ENCODE measurements around the gene ETS2.

Gene ETS2

DNA sequence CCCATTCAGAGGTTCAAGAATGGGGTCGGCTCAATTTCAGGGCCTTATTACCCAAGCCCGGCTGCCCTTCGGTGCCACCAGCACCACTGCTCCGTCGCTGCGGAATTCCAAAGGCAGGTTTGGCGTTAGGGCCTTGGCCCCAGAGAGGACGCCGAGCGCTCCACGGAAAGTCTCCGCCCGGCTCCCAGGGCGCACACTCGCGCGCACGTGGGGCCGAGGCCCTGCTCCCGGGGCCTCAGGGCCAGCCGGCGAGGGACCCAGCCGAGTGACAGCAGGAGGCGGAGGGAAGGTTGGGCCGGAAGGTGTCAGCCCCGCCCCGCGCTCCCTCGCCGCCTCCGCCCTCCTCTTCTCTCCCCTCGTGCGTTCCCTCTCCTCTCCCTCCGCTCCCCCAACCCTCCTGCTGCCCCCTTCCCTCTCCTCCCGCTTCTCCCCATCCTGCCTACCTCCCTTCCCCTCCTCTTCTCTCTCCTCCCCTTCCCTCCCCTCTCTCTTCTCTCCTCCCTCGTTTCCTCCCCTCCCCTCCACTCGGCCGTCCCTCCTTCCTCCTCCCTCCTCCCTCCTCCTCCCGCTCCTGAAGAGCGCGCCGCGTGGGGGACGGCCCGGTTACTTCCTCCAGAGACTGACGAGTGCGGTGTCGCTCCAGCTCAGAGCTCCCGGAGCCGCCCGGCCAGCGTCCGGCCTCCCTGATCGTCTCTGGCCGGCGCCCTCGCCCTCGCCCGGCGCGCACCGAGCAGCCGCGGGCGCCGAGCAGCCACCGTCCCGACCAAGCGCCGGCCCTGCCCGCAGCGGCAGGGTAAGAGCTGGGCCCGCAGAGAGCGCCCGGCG, at the start of gene ETS2:
Gene ETS2, plus strand, starts transcription at position 602 of the 825 bp plus-strand sequence. CDS start 4,106 bp downstream, outside the sequence.
- peak; percentile 92 for DNase-seq

DNA sequence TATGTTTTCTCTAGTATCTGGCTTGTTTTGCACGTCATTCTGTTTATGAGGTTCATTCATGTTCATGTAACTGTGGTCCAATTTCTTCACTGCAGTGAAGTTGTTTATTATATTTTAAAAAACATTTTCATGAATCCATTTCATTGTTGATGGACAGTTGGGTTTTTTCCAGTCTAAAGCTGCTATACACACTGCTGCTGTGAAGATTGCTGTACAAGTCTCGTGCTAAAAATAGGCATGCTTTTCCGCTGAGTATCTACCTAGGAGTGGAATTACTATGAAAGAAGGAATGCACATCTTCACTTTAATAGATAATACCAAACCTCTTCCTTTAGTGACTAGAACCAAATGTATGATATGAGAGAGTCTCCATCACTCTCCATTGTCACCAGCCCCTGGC, 49.0 kb upstream of the ETS2 start:
- DNase-seq, result no peak

DNA sequence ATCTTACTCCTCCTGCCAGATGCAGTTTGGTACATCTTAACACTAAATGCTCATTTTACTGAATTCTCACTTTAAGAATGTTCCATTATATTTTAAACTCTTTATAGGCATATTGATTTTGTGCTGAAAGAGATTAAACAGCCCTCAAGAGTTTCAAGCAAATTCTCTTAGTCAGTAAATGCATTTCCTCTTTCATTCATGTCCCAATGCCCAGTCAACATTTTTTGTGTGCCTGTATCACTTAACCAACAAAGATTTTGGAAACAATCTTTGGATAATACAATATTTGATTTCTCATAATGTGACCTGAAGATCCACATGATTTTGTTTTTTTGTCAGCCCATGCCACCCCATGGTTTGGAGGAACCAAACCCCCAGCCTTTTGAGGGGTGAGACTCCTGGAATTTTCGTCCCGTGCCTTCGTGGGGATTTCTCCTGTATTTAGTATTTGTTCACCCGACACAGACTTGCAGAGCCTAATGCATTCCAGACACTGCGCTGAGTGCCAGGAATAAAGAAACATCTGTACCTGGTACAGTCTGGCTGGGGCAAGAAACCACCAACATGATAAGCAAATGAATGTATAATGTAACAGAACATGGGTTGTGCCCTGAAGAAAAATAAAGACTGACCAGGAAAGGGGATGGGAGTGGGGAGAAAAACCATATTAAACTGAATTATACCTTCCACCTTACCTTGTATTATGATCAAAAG, 47.1 kb upstream of the ETS2 start:
- no peak for DNase-seq

DNA sequence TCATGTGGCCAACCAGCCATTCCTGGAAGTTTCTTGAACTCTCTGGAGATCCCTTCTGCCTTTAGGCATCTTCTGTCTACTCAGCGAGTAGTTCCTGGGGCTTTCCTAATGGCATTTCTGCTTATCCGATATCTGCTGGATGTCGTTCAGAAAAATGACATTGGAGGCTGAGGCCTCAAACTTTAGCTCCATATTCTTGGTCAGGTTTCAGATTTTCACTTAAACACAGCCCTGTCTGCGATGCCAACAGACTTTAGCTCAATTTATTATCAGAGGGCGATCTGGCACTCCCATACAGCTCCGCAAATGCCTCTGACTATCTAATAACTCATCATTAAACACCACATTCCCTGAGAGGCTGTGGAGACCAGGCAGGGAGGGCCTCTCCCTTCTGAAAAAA, 46.3 kb upstream of the ETS2 start:
- no peak for DNase-seq

DNA sequence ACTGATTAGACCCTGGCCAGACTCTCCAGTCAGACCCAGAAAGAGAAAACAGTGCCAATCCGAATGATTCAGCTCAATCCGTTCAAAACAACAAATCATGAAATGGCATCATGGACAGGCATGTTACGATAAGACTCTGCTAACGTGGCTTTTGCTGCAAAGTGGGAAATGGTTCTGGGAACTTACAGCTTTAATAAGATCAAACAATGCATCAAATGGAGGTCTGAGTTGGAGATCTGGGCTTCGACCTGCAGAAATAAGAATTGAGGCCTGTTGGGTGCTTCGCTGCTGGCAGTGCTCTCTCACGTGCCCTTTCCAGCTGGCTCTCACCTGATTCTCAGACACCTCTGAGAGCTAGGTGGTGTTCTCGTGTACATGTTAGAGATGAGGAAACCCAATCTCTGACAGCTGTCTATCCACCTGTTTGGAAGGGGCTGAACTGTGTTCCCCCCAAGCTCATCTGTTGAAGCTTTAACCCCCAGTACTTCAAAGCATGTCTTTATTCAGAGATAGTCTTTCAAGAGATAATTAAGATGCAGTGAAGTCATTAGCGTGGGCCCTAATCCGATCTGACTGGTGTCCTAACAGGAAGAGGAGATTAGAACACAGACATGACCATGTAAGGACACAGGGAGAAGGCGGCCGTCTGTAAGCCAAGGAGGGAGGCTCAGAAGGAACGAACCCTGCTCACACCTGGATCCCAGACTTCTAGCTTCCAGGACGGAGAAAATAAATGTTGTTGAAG, 45.5 kb upstream of the ETS2 start:
- no peak for DNase-seq

DNA sequence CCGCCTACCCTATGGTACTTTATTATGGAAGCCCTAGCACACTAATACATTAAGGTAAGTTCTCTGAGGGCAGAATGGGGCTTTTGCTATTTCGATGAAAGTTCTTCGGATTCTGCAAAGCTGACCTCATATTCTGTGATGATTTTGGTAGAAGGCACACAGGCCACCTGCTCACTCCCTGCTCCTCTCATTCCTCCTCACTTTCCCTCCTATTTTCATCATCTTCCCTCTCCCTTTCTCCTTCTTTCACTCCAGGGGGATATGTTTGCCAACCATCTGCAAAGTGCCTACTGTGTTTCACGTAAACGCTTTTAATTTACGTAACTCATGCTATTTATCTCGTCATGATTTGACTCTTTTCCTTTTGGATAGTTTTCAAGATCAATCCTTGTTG, 45.0 kb upstream of the ETS2 start:
- no peak for DNase-seq

DNA sequence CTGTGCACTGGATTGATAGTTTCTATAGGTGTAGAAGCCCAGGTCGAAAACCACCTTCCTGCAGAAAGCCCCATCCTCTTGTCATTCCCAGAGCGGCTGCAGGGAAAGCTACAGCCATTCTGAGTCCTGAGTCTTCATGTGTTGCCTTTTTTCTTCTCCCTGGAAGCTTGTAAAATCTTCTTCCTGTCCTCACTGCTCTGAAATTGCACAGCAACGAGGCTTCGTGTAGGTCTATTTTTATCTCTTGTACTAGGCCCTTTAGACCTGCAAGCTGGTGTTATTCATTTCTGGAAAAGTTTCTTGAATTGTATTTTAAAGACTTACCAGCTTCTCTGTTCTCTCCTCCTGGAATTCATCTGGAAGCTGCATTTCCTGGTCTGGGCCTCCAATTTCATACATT, 44.2 kb upstream of the ETS2 start:
- DNase-seq, result no peak

DNA sequence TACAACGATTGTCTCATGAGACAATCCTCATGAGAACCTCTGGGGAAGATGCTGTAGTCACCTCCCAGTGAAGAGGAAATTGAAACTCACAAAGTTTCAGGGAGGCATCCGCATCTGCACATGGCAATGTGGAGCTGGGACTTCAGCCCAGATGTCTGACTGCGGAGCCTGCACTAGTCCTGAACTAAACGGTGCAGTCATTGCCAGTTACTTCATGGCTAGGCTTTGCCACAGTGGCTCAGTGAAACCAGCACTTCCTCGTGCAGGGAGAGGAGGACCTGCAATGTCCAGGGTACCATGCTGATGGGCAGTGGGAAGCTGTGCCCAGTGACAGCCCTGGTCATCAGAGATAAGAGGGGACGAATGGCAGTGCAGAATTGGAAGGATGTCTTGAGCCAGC, 40.7 kb upstream of the ETS2 start:
- DNase-seq, result no peak

DNA sequence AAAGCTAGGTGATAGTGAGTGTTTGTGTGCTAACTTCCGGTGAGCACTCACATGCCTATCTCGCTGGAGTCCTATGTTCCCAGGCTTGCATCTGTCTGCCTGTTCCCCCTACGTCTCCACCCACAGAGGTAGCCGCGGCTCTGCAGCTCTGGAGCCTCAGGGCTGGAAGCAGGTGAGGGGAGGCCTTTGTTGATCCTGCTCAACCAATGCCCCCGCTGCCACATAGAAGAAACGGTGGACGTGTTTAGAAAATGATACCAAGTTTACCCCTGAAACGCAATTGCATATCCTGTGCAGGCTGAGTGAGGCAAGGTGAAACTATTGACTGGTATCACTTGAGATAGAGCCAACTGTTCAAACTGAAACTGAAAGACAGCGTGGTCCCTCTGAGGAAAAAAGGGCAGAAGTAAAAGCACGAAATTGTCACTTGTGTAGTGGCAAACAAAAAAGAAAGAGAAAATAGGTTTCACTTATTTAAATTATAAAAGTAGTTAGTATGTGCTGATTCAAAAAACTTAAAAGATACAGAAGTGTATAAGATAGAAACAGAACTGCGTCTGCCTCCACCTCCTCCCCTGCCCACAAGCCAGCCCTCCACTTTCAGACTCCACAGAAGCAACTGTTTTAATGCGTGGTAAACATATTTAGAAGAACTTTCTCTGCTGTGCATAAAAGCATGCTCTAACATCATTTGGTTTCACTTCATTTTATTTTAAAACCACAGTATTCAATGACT, 38.6 kb upstream of the ETS2 start:
- peak; percentile 85 for DNase-seq

DNA sequence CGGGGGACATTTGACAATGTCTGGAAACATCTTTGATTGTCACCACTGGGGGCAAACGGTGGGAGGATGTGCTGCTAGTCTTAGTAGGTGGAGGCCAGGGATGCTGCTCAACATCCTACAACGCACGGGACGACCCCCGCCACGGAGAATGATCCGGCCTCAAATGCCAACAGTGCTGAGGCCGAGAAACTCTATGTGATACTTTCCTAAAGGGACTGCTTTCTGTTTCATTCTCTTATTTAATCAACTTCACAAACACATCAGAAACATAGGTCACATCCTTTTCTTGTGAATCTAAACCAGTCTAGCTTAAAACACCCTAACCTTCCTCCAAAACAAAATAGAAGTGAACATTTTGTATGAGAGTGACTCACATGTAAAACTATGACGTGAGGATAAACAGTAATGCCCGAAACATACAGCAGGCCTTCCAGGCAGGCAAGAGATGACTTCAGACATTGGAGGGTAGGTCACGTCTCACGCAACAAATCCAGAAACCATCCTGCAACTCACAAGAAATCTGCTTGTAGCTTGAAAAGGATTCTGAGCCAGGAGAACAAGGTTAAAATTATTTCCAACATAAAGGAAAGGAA, 37.2 kb upstream of the ETS2 start:
- DNase-seq, result peak; percentile 6

DNA sequence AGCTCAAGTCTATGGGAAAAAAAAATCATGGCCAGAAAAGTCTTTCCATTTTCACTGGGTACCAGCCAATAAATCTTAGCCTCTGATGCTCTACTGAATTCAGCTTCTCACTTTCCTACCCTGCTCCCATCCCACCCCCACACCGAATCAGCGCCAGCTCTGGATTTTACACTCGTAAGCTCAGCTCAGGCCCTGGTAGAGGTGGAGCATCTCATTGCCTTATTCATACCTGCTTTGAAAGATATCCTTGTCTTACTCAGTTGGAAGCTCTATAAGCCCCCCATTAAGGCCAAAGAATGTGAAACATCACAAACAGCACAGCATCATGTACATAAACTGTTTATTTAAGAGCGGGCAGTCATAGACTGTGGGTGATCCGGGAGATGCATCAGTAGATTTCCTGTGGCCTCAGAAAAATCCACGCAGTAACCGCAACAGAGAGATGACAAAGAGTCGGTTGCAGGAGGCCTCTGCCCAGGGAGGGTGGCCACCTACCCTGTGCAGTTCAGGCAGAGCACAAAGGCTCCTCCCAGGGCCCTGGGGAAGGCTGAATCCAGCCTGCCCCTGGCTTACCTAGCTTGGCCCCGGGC, 36.4 kb upstream of the ETS2 start:
- peak; percentile 44 for DNase-seq

DNA sequence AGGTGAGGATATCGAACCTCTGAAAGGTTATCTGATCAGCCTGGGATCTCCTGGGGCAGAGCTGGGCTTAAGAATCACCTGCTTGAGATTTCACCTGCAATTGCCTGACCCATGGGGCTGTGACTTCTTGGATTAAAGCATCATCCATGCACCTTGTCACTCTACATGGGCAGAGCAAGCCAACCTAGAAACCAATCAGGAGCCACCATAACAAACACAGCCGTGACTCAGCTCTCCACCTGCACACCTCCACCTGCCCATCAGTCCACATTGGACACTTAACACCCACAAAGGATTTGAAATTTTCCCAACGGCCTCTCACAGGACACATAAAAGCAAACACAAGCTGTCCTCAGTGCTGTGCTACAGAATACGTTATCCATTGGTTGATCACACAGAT, 35.1 kb upstream of the ETS2 start:
- peak; percentile 80 for DNase-seq

DNA sequence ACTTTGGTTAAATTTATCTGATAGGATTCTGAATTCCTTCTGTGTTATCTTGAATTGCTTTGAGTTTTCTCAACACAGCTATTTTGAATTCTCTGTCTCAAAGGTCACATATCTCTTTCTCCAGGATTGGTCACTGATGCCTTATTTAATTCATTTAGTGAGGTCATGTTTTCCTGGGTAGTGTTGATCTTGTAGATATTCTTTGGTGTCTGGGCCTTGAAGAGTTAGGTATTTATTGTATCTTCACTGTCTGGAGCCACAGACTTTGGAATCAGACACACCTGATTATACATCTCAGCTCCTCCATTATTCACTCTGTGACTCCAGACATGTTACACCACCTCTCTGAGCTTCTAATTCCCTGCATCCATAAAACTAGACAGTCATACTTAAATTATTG, 34.2 kb upstream of the ETS2 start:
- no peak for DNase-seq

DNA sequence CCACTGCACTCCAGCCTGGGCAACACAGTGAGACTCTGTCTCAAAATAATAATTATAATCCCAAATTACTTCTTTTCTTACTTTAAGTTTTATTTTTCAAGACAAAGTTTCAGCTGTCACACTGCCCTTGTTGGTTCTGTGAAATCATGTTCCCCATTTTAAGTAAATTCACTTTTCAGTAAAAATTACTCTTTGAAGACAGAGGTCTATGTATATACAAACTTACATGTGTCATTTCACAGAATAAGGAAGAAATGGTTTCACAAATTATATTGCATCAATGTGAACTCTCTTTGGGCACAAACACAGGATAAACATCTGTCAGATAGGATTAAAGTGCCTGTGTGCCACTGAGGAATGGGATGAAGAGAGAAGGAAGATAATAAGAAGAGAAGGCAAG, 33.1 kb upstream of the ETS2 start:
- no peak for DNase-seq

DNA sequence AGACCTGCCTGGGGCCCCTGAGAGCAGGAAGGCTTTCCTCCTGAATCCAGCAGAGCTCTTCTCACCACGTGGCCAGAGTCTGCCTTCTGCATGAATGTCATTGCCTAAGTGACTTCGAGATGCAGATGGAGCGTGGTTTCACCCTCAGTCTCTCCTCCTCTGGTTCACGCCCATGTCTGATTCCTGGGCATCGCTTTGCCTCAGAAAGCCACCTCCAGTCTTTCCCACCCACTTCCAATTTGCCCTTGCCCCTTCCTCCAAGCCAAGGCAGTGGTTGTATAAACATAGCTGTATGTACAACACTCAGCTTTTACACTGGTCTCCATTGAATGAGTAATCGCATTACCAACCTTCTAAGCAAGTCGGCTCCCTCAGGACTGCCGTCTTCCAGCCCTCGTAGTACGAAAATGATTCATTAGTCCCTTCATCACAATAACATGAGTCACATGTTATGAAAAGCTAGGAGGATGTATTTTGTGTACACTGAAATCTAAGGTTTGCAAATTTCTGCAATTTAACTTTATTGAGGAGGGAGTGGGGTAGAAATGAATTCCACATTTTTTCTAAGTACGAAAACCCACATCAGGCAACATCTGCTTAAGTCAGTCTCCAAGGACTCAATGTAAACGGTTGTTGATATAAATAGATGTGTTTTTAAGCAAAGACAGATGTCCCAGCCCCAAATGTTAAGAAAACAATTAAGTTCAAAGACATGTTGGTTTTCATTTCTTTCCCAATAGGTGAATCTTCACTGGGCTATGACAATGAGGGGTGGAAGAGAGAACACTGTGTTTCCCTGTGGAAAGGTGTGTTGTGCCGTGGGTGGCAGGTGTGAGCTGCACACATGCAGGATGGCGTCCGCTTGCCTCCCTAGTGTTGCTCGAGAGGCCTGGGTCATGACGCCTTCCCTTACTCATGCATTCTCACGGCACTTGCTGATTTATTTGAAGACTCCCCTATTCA, 32.3 kb upstream of the ETS2 start:
- no peak for DNase-seq

DNA sequence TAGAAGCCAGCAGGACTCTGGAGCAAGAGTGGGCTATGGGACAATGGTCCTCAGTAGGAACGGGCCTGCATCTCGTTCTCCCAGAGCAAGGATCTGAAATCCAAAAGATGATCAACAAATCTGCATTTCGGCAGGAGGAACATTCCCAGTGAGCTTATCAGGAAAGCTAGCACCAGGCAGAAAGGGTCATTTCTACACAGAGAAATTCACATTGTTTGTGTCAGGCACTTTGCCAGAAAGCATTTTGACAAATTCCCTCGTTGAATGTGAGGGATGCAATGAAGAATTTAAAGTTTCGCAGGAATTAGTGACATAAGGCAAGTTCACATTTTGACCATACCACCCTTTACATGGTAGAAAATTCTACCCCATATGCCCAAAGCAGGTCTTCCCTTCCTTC, 31.6 kb upstream of the ETS2 start:
- DNase-seq, result no peak

DNA sequence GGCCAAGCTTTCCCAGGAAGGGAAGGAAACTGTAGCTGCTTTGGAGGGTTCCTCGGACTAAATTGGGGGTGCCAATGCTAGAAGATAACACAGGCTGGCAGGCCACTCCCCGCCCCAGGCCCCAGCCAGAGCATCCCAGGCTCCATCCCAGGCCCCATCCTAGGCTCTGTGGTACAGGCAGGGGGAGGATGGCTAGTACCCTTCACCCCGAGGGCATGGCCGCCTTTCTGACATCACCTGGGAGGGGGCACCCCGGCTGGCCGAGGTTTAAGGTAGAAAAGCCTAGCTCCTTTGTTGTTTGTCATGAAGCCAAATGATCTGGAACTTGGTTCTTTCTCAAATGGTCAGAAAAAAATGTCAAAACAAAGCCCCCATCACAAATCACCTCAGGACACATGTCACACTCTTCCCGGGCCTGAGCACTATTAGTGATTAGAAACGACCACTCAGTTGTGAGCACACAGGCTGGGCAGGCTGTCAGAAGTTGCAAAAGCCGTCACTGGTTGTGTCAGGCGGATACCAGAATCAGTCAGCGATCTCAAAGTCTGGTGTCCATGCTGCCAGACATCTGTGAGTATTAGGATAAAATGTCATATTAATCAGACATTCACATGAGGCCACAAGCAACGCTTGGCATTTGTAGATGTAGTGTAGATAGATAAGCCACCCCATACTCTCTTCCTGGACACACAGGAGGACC, 31.0 kb upstream of the ETS2 start:
- DNase-seq, result no peak

DNA sequence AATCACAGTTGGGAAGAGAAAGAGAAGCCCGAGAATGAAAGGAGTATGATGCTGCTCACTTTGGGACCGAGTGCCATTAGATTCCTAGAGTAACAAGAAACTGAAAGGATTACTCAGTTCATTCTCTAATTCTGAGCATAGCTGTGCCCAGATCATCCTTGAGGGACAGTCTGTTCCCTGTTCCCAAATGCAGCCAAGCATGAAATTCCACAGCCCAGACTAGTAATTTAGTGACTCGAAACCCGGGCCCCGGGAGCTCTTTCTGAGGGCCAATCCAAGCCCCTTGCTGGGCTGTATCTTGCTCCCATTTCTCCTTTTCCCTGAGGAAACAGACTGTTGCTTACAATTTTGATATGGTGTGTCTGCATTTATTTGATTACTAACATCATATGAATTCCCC, 30.0 kb upstream of the ETS2 start:
- DNase-seq, result no peak

DNA sequence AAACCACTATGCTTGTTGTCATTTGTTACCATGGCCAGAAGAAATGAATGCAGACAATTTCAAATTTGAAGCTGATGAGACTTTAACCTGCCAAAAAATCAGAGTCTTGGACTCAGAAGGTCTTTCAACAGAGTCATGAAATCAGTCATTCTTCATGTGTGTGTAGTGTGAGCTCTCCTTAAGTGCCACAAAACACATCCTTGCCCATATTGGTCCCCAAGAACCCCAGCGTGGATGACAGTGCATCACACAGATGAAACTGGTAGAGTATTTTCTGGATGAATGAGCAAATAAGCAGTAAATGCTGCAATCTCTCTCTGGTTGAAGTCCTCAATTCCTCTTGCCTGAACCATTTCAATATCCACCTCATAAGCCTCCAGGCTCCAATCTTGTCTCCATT, 28.7 kb upstream of the ETS2 start:
- DNase-seq, result no peak

DNA sequence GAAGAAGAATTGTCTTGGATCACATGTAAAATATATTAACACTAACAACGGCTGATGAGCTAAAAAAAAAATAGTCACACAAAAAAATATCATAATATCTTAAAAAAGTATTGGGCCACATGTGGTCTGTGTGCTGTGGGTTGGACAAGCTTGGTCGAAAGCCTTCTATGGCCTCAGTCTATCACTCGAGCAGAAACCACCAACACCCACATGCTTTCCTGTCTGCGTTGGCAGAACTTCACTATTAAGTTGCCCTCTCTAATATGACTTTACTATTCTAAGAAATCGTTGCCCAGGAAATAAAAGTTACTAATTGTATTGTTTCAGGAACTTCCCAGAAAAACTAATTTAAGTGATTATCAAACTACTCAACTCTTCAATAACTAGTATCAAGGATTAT, 28.2 kb upstream of the ETS2 start:
- no peak for DNase-seq
